Activated CD8-positive, alpha-beta T cell treated with anti-CD3 and anti-CD28 coated beads for 36 hours (primary cell): Measurements from ENCODE around the gene SDF2. TPM values are rescaled to one million over a fixed set of nuclear protein-coding genes. Genes with fewer than 3 reads are reported as not detected.
"Not testable (repeated sequence)": the region's sequence is repeated elsewhere in the genome, so short reads cannot be mapped to it uniquely, and the experiment has no call there.

Experiments used
- ATAC-seq: fragments of 200-7000 bp; cut with Tn5 transposase; one replicate; pipeline ENCODE4 v1.10.0; 2021; ENCODE audit warnings: mild to moderate bottlenecking, moderate library complexity
- CTCF ChIA-PET: fragments of 350-600 bp; sonication (Branson Sonifier 250); formaldehyde crosslinking; loops from one replicate; lab custom pipeline; 2021; ENCODE audit warnings: antibody characterized with exemption; lab: Charles Lee
- POLR2A ChIA-PET: fragments of 350-600 bp; sonication (Branson Sonifier 250); formaldehyde crosslinking; loops from one replicate; lab custom pipeline; 2021; ENCODE audit warnings: antibody characterized with exemption; lab: Charles Lee
- DNase-seq: peaks from one replicate; pipeline ENCODE4 v3.0.0-alpha.2; 2020
- H3K27ac Mint-ChIP-seq: one replicate; pipeline ENCODE4 v1.8.0; 2021; ENCODE audit warnings: mild to moderate bottlenecking, mixed read lengths
- H3K27me3 Mint-ChIP-seq: one replicate; pipeline ENCODE4 v1.8.0; 2021; ENCODE audit warnings: mixed read lengths
- H3K36me3 Mint-ChIP-seq: one replicate; pipeline ENCODE4 v1.8.0; 2021; ENCODE audit warnings: low read depth, mixed read lengths
- H3K4me1 Mint-ChIP-seq: one replicate; pipeline ENCODE4 v1.8.0; 2021; ENCODE audit warnings: low read depth, mixed read lengths
- H3K4me3 Mint-ChIP-seq: one replicate; pipeline ENCODE4 v1.8.0; 2021; ENCODE audit warnings: mild to moderate bottlenecking, moderate library complexity, mixed read lengths
- H3K9me3 Mint-ChIP-seq: one replicate; pipeline ENCODE4 v1.8.0; 2021; ENCODE audit warnings: mixed read lengths
- CTCF ChIP-seq: fragments of 200-600 bp; IDR thresholded peaks from one replicate; pipeline ENCODE4 v1.8.0; 2022; ENCODE audit warnings: antibody characterized with exemption, mild to moderate bottlenecking
- intact Hi-C: fragments of 100-400 bp; cut with micrococcal nuclease; formaldehyde crosslinking; loops from one replicate; pipeline ENCODE4 v1.10.0; 2022
- total RNA-seq, 2 experiments: library from RNA; stranded (reverse); gene quantifications; one replicate each; pipeline ENCODE4 v1.2.3, GENCODE V29; 2021

SDF2 gene
- total RNA-seq, 2 experiments from 2014 or later: 37.4 to 39.0 TPM

GRCh38 chr17:28669918-28670317 is 8.2 kb upstream of the SDF2 start:
- H3K4me1 Mint-ChIP-seq: peaks cover 17% of the 10 kb centered on the region
- H3K36me3 Mint-ChIP-seq: peaks cover 47% of the 10 kb centered on the region
- no peak overlapping the region for H3K27ac Mint-ChIP-seq
- ATAC-seq (no peak), DNase-seq (no peak)
- ChIA-PET CTCF (interaction anchor here (1.8 to 2.0 kb wide), 2 partner anchors 23 to 57 kb away, joined by 5 to 17 read pairs; no protein-coding TSS in a partner anchor), POLR2A (no interaction called here)
- H3K4me3 Mint-ChIP-seq: no peak overlapping the region
- no peak for TF ChIP-seq CTCF
- H3K27me3 Mint-ChIP-seq: no peaks in the 10 kb centered on the region
- no peaks in the 10 kb centered on the region for H3K9me3 Mint-ChIP-seq
- intact Hi-C loops: no loop called here

- H3K4me3 Mint-ChIP-seq: no peak overlapping the region
- no peak overlapping the region for H3K27ac Mint-ChIP-seq
- ATAC-seq (no peak), DNase-seq (no peak)
- ChIA-PET POLR2A (interaction anchor here (0.6 to 1.1 kb wide), 4 partner anchors 14 to 91 kb away, joined by 3 read pairs; partner anchors contain the start of gene ALDOC), CTCF (interaction anchor here (1.3 to 2.0 kb wide), 3 partner anchors 14 to 55 kb away, joined by 3 to 5 read pairs (median 3); no protein-coding TSS in a partner anchor)
- intact Hi-C loops: no loop called here
- TF ChIP-seq CTCF: no peak
- H3K4me1 Mint-ChIP-seq: peaks cover 35% of the 10 kb centered on the region
- H3K9me3 Mint-ChIP-seq: no peaks in the 10 kb centered on the region
- peaks cover 43% of the 10 kb centered on the region for H3K36me3 Mint-ChIP-seq
- no peaks in the 10 kb centered on the region for H3K27me3 Mint-ChIP-seq
Observed at GRCh38 chr17:28667870-28668269, 6.2 kb upstream of the SDF2 start.

- TF ChIP-seq CTCF: no peak
- DNase-seq: no peak
- H3K9me3 Mint-ChIP-seq: no peaks in the 10 kb centered on the region
- peaks cover 33% of the 10 kb centered on the region for H3K36me3 Mint-ChIP-seq
- peak overlapping the region; percentile 2 for H3K27ac Mint-ChIP-seq
- peaks cover 37% of the 10 kb centered on the region for H3K4me1 Mint-ChIP-seq
- H3K4me3 Mint-ChIP-seq: no peak overlapping the region
- ATAC-seq: no peak
- ChIA-PET POLR2A (no interaction called here), CTCF (interaction anchor here (0.7 to 1.2 kb wide), 2 partner anchors 15 to 19 kb away, joined by 3 to 5 read pairs; no protein-coding TSS in a partner anchor)
- H3K27me3 Mint-ChIP-seq: no peaks in the 10 kb centered on the region
- intact Hi-C loops: no loop called here
Observed at GRCh38 chr17:28665994-28666393, 4.3 kb upstream of the SDF2 start.

- no peak for DNase-seq
- CTCF ChIA-PET: interaction anchor here (4.5 kb wide), 1 partner anchor 19 kb away, joined by 83 read pairs; the partner anchor contains the start of gene BLTP2
- no peaks in the 10 kb centered on the region for H3K9me3 Mint-ChIP-seq
- H3K36me3 Mint-ChIP-seq: peaks cover 39% of the 10 kb centered on the region
- no peak for ATAC-seq
- no peaks in the 10 kb centered on the region for H3K27me3 Mint-ChIP-seq
- POLR2A ChIA-PET: interaction anchor here (1.8 to 4.0 kb wide), 3 partner anchors 19 to 61 kb away, joined by 8 to 60 read pairs (median 13); partner anchors contain the start of genes BLTP2 and RPL23A
- peaks cover 50% of the 10 kb centered on the region for H3K4me1 Mint-ChIP-seq
- intact Hi-C loops: no loop called here
- H3K4me3 Mint-ChIP-seq: peak overlapping the region; percentile 97
- H3K27ac Mint-ChIP-seq: peak overlapping the region; percentile 100
- no peak for TF ChIP-seq CTCF
Observed at GRCh38 chr17:28663723-28664122, 2.0 kb upstream of the SDF2 start.

GRCh38 chr17:28662527-28662829 is 772 bp upstream of the SDF2 start:
- peaks cover 45% of the 10 kb centered on the region for H3K36me3 Mint-ChIP-seq
- TF ChIP-seq CTCF: no peak
- intact Hi-C loops: no loop called here
- no peak for ATAC-seq
- no peaks in the 10 kb centered on the region for H3K9me3 Mint-ChIP-seq
- peak overlapping the region; percentile 100 for H3K27ac Mint-ChIP-seq
- peak overlapping the region; percentile 97 for H3K4me3 Mint-ChIP-seq
- no peaks in the 10 kb centered on the region for H3K27me3 Mint-ChIP-seq
- H3K4me1 Mint-ChIP-seq: peaks cover 46% of the 10 kb centered on the region
- POLR2A ChIA-PET: interaction anchor here (0.5 to 4.0 kb wide), 15 partner anchors 14 to 148 kb away, joined by 3 to 60 read pairs (median 5); partner anchors contain the start of genes BLTP2, PIGS, PROCA1 and RPL23A
- no peak for DNase-seq
- CTCF ChIA-PET: interaction anchor here (1.2 to 4.5 kb wide), 7 partner anchors 9 to 101 kb away, joined by 3 to 83 read pairs (median 6); partner anchors contain the start of genes BLTP2 and TLCD1

- not testable (repeated sequence) for ATAC-seq
Observed at GRCh38 chr17:28659497-28659881, 2.2 kb downstream of the SDF2 start.

GRCh38 chr17:28658766-28659496 is 2.8 kb downstream of the SDF2 start:
- H3K27me3 Mint-ChIP-seq, H3K9me3 Mint-ChIP-seq, POLR2A ChIA-PET, DNase-seq, H3K27ac Mint-ChIP-seq, ATAC-seq, intact Hi-C loops, H3K4me3 Mint-ChIP-seq: not testable (repeated sequence)
- Mint-ChIP-seq H3K4me1 (peaks cover 29% of the 10 kb centered on the region), H3K36me3 (peaks cover 34% of the 10 kb centered on the region)
- CTCF ChIA-PET: interaction anchor here (1.7 kb wide), 1 partner anchor 12 kb away, joined by 7 read pairs; no protein-coding TSS in a partner anchor

More at GRCh38 chr17:28659497-28659881, 2.2 kb downstream of the SDF2 start:
- CTCF ChIA-PET, H3K27me3 Mint-ChIP-seq, H3K9me3 Mint-ChIP-seq, H3K4me3 Mint-ChIP-seq, POLR2A ChIA-PET, intact Hi-C loops, DNase-seq: not testable (repeated sequence)
- peak overlapping the region; percentile 47 for H3K27ac Mint-ChIP-seq
- peaks cover 38% of the 10 kb centered on the region for H3K36me3 Mint-ChIP-seq
- H3K4me1 Mint-ChIP-seq: peaks cover 33% of the 10 kb centered on the region
